Activated CD8-positive, alpha-beta memory T cell treated with anti-CD3 and anti-CD28 coated beads for 4 hours (primary cell): Measurements from ENCODE around the gene ANLN.
"Not testable (repeated sequence)": the region's sequence is repeated elsewhere in the genome, so short reads cannot be mapped to it uniquely, and the experiment has no call there.

Experiments
- DNase-seq, 2 donors: peaks; one replicate each; pipeline ENCODE4 v3.0.0-alpha.2; 2020; ENCODE audit warnings: low read depth in 2 of 2

The ANLN gene

GRCh38 chr7:36389371-36390198 is at the start of gene ANLN:
ANLN (plus strand) TSS chr7:36389862; CDS start chr7:36390027, 165 bp downstream.
- DNase-seq: peak; percentile 64 to 65

GRCh38 chr7:36343548-36343947 is 46.1 kb upstream of the ANLN start:
- no peak for DNase-seq

GRCh38 chr7:36344622-36345021 is 45.0 kb upstream of the ANLN start:
- DNase-seq: no peak

GRCh38 chr7:36346260-36346831 is 43.3 kb upstream of the ANLN start:
- no peak for DNase-seq

GRCh38 chr7:36348256-36348655 is 41.4 kb upstream of the ANLN start:
- no peak for DNase-seq

GRCh38 chr7:36348771-36349170 is 40.9 kb upstream of the ANLN start:
- no peak for DNase-seq

- no peak for DNase-seq
Observed at GRCh38 chr7:36349626-36350025, 40.0 kb upstream of the ANLN start.

GRCh38 chr7:36355490-36355889 is 34.2 kb upstream of the ANLN start:
- DNase-seq: no peak

- DNase-seq: no peak
Observed at GRCh38 chr7:36357054-36357453, 32.6 kb upstream of the ANLN start.

GRCh38 chr7:36358589-36358988 is 31.1 kb upstream of the ANLN start:
- no peak for DNase-seq

GRCh38 chr7:36360244-36360643 is 29.4 kb upstream of the ANLN start:
- no peak for DNase-seq

- no peak for DNase-seq
Observed at GRCh38 chr7:36361227-36361626, 28.4 kb upstream of the ANLN start.

- no peak for DNase-seq
Observed at GRCh38 chr7:36363515-36363914, 26.1 kb upstream of the ANLN start.

GRCh38 chr7:36366005-36366717 is 23.5 kb upstream of the ANLN start:
- no peak for DNase-seq

GRCh38 chr7:36366718-36367560 is 22.7 kb upstream of the ANLN start:
- DNase-seq: peak; percentile 85

- no peak for DNase-seq
Observed at GRCh38 chr7:36367561-36368077, 22.0 kb upstream of the ANLN start.

- DNase-seq: no peak
Observed at GRCh38 chr7:36368496-36368895, 21.2 kb upstream of the ANLN start.

GRCh38 chr7:36369171-36369570 is 20.5 kb upstream of the ANLN start:
- DNase-seq: no peak

- DNase-seq: no peak
Observed at GRCh38 chr7:36370046-36370445, 19.6 kb upstream of the ANLN start.

- DNase-seq: no peak
Observed at GRCh38 chr7:36372156-36372555, 17.5 kb upstream of the ANLN start.

- DNase-seq: not testable (repeated sequence)
Observed at GRCh38 chr7:36378555-36378954, 11.1 kb upstream of the ANLN start.
